DMS 273 (cell line): ENCODE results near the gene CGA.
"Not testable (repeated sequence)": the region's sequence is repeated elsewhere in the genome, so short reads cannot be mapped to it uniquely, and the experiment has no call there.

Experiments used
- DNase-seq: peaks from one replicate; lab custom pipeline; 2025; ENCODE audit not compliant: unreplicated experiment; lab: John Stamatoyannopoulos, UW

Gene CGA

DNA sequence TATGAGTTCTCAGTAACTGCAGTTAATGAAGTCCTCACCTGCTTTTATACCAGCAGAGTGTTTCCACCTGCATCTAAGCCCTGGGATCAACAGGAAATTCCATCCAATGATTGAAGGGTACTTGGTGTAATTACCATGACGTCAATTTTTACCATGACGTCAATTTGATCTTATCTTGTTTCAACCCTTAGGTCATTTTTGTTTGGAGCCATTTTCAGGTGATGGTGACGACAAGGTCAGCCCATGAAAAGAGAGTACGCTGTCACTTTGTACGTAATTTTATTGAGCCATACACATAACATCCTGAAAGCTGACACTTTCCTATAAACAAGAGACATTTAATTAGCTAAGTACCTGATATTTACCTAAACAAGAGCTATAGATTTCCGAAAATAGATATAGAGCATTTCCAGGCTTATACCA, at the start of gene CGA:
Gene CGA (minus strand): TSS at position 20 of the 423 bp plus-strand sequence. CDS start 6,906 bp downstream, outside the sequence.
- no peak for DNase-seq

GRCh38 chr6:87139927-87140326, 45.0 kb upstream of the CGA start:
- not testable (repeated sequence) for DNase-seq

DNA sequence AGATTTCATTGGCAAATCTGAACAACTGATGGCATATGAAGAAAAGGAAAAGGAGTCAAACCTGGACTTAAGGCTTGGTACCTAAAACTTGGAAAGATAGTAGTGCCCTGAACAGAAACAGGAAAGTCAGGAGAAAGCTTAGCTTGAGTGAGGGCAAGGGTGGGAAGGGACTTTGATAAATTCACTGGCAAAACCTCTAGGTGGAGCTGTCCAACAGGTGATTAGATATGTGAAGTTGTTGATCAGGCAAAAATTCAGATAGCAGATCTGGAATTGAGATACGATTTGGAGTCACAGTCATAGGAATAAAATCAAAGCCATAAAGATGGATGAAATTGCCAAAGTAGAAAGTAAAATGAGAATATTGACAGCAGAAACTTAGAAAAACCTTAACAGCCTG, 44.3 kb upstream of the CGA start:
- DNase-seq, result peak; percentile 67

- DNase-seq, result no peak
Measured at GRCh38 chr6:87136963-87137362, 42.1 kb upstream of the CGA start.

DNA sequence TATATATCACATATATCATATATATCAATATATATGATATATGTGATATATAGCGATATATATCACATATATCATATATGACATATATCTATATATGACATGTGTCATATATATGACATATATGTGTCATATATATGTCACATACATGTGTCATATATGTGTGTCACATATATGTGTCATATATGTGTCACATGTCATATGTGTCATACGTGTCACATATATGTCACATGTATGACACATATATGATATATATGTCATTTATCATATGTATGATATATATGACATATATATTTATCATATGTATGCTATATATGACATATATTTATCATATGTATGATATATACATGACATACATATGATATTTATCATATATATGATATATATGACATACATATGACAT, 32.8 kb upstream of the CGA start:
- no peak for DNase-seq

- no peak for DNase-seq
Measured at GRCh38 chr6:87126501-87126900, 31.6 kb upstream of the CGA start.

DNA sequence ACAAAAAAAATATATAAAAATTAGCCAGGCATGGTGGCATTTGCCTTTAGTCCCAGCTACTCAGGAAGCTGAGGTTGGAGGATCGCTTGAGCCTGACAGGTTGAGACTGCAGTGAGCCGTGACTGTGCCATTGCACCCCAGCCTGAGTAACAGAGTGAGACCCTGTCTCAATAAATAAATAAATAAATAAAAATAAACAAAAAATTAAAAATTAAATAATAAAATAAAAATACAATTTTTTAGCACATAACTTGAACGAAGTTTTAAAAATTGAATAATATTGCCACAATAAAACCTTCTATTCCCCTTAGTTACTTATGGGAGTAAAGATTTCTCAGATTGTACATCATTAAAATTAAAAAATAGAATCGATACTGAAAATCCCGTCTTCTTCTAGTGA, 29.2 kb upstream of the CGA start:
- DNase-seq, result no peak

DNA sequence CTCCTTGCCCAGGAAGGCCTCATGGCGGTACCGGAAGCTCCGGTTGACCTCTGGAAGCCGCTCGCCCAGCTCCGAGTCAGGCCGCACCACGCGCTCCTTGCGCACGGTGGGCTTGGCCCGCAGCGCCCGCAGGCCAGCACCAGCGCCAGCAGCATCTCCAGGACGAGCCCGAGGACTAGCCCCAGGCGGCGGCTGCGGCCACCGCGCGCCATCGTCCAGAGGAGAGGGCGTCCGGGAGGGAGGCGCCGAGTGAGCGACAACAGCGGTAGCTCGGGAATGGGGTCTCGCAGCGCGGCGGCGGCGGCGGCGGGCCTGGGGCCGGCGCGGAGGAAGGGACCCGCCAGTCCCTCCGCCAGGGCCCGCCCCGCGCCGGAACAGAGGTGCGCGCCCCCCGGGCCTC, 27.6 kb upstream of the CGA start:
- DNase-seq, result no peak

DNA sequence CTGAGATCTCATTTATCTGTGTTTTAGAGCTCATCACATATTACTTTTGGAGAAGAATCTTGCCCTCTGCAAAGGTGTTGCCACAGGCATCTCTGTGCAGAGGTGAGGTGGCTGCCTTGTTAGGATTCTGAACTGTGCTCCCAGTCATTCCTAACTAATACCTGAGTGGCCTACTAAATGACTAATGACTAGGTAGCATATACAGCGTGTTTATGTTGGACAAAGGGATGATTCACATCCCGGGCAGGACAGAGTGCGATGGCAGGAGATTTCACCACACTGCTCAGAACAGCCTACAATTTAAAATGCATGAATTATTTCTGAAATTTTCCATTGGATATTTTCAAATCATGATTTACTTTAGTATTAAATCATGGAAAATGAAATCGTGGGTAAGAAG, 23.1 kb upstream of the CGA start:
- DNase-seq, result no peak

DNA sequence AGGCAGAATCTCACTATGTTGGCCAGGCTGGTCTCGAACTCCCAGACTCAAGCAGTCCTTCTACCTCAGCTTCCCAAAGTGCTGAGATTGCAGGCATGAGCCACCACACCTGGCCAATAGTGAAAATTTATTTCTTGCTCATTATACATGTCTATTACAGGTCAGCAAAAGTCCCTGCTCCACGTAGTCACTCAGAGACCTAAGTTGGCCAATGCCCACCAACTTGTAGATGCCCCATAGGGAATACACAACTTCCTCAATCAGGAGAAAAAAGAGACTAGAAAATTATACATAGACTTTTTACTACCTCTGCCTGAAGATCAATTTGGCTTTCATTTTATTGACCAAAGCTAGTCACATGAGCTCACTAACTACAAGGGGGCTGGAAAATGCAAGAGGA, 22.0 kb upstream of the CGA start:
- DNase-seq, result no peak

DNA sequence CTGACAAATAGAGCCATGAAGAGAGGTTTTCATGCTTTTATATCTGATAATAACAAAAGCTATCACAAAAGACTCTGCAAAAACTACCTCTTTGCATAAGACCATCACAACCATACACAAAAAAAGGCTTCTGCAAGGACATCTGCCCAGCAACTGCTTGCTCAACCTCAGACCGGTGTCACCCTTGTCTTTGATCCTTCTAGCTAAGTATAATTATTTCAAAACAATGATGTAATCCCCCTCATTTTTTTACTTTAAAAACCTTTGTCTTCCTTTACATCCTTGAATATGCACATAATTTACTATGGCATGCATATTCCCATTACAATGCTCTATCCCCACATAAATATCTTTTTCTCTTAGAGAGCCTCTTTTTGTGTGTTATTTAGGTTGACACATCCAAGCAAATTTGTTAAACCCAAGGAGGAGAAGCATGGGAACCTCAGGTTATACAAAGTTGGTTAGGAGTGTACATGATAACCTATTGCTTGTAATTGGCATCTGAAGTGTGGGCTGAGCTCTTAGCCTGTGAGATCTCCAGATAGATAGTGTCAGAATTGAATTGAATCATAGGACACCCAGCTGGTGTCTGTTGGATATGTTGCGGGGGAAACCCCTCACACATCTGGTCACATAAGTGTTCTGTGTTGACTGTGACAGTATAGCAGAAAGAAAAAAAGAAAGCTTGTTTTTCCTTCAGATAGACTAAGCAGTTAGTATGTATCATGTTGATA, 20.7 kb upstream of the CGA start:
- DNase-seq, result peak; percentile 37

DNA sequence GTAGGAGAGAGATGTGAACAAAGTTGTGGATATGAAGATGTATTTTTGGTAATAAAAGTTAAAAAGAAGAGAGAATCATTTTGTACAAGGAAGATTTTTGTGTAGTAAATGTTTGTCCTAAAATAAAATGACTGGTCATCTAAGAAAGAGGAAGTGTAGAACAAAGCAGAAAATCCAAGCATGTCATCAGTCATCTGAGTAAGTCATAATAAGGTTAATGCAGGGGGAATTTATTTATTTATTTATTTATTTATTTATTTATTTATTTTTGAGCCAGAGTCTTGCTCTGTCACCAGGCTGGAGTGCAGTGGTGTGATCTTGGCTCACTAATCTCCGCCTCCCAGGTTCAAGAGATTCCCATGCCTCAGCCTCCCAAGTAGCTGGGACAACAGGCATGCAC, 15.7 kb upstream of the CGA start:
- no peak for DNase-seq

DNA sequence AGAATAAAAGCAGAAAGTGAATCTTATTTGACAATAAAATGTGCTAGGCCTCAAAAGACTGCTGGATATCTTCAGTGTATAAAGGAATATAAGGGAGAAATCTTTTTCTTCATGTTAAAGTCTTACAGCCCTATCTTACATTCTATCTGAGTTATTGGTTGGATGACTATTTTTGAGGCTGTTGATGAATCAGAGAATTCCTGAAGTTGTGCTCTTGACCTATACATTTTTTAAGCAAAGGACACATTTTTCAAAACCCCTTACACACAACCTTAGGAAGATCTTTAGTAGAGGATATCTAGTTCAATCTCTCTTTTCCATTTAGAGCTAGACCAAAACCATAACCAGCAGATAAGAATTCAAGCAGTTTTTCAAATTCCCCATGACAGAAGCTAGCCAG, 10.9 kb upstream of the CGA start:
- DNase-seq, result no peak

DNA sequence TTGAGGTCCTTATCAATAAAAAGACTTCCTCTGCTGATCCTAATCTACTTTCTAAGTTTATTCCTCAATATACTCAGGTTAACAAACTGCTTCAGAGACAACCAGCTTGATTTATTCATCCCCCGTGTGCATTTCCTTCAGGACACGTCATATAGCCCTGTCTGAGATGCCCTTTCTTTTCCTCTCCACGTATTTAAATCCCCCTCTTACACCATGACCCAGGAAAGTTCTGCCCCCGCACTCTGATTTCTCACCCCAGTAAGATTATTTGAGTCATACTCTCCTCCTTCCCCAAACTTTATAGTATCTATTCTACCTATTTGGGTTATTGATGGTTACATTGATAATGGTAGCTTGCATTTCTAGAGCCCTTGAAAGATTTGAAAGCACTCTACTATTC, 9.8 kb upstream of the CGA start:
- no peak for DNase-seq

- DNase-seq, result no peak
Measured at GRCh38 chr6:87103977-87104601, 9.2 kb upstream of the CGA start.

- DNase-seq, result no peak
Measured at GRCh38 chr6:87102151-87102621, 7.3 kb upstream of the CGA start.

DNA sequence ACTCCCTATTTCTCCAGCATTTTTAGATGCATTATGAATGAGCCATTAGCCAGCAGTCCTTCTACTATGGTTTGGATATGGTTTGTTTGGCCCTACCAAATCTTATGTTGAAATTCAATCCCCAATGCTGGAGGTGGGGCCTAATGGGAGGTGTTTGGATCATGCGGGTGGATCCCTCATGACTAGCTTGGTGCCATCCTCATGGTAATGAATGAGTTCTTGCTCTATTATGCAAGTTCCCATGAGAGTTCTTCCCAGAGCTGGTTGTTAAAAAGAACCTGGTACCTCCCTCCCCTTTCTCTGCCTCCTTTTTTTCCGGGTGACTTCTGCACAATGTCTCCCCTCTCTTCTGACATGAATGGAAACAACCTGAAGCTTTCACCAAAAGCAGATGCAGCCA, 6.2 kb upstream of the CGA start:
- no peak for DNase-seq

- DNase-seq, result no peak
Measured at GRCh38 chr6:87100216-87100615, 5.3 kb upstream of the CGA start.

- DNase-seq, result no peak
Measured at GRCh38 chr6:87099472-87099871, 4.6 kb upstream of the CGA start.

DNA sequence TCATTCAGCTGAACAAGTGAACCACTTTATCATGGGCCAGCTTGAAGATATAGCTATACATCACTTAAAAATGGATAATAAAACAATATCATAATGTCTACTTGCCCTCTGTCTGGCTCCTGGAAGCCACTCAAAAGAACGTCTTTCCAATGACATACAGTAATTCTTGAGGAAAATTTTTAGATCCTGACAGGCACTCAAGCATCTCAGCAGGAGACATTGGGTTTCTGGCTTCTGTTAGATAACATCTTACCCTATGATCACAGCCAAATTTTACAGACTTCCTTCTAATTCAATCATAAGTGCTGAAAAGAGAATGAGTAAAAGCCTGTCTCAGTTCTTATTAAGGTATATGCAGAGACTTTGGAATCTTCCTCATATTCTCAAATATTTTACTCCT, 330 bp downstream of the CGA start:
- DNase-seq, result no peak

DNA sequence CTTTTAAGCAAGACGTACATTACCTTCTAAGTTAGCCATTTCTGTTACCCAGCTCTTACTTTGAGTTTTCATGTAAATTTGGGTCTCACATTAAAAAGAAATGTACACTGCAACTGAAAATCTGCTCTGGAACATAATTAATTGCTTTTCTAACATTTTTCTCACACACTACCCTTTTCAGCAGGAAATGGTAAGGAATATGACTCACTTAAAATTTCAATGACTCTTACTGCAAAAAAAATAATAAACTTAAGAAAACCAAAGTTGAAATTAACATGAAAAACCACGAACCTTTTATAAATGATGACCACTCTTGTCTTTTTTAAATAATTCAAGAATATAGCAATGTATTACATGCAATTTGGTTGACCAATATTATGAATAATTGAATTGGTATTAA, 1.3 kb downstream of the CGA start:
- no peak for DNase-seq

GRCh38 chr6:87093199-87093598, 1.7 kb downstream of the CGA start:
- DNase-seq, result no peak

DNA sequence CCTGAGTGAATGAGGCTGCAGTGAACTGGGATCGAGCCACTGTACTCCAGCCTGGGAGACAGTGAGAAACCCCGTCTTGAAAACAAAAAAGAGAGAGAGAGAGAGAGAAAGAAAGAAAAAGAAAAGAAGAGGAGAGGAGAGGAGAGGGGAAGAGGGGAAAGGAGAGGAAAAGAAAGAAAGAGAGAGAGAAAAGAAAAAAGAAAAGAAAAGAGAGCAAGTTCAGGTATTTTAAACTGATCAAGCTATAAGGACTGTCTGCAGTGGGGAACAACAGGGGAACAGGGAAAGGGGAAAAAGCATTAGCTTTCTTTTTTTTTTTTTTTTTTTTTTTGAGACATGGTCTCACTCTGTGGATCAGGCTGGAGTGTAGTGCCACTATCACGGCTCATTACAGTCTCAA, 2.5 kb downstream of the CGA start:
- DNase-seq, result no peak
